Astrocyte (in vitro differentiated cells and primary cell): ENCODE data around the gene TBRG1. TPM values are rescaled to one million over a fixed set of nuclear protein-coding genes. Genes with fewer than 3 reads are reported as not detected.

Source experiments
- DNase-seq: peaks from one replicate; pipeline ENCODE4 v3.0.0-alpha.2; 2010; ENCODE audit warnings: low read depth
- FAIRE-seq: peaks from 2 replicates; lab custom pipeline; 2011; peaks lifted over from hg19 to GRCh38; lab: Jason Lieb, UNC
- H2AFZ ChIP-seq: 2 replicates; pipeline ENCODE4 v1.6.0; 2012; ENCODE audit warnings: low read depth, low read length, inconsistent platforms
- H3K27ac ChIP-seq: 2 replicates; pipeline ENCODE4 v1.5.1; 2011; ENCODE audit warnings: low read depth, low read length, inconsistent platforms
- H3K27me3 ChIP-seq: 2 replicates; pipeline ENCODE4 v1.6.0; 2011; ENCODE audit warnings: low read length, inconsistent platforms; ENCODE audit not compliant: insufficient read depth
- H3K36me3 ChIP-seq: 2 replicates; pipeline ENCODE4 v1.5.1; 2011; ENCODE audit warnings: low read length, inconsistent platforms; ENCODE audit not compliant: insufficient read depth
- H3K4me1 ChIP-seq: 2 replicates; pipeline ENCODE4 v1.5.1; 2011; ENCODE audit warnings: low read length, inconsistent platforms; ENCODE audit not compliant: insufficient read depth
- H3K4me2 ChIP-seq: 2 replicates; pipeline ENCODE4 v1.6.0; 2012; ENCODE audit warnings: low read length, inconsistent platforms
- H3K4me3 ChIP-seq: 2 replicates; pipeline ENCODE4 v1.5.1; 2011; ENCODE audit warnings: low read depth, mild to moderate bottlenecking, low read length, inconsistent platforms; ENCODE audit not compliant: insufficient read depth
- H3K79me2 ChIP-seq: 2 replicates; pipeline ENCODE4 v1.6.0; 2012; ENCODE audit warnings: mild to moderate bottlenecking, low read length, inconsistent platforms; ENCODE audit not compliant: insufficient read depth
- H3K9ac ChIP-seq: 2 replicates; pipeline ENCODE4 v1.6.0; 2012; ENCODE audit warnings: mild to moderate bottlenecking, low read length, inconsistent platforms
- H3K9me3 ChIP-seq: 2 replicates; pipeline ENCODE4 v1.5.1; 2012; ENCODE audit warnings: low read depth, mild to moderate bottlenecking, low read length, inconsistent platforms; ENCODE audit not compliant: insufficient read depth
- H4K20me1 ChIP-seq: 2 replicates; pipeline ENCODE4 v1.6.0; 2012; ENCODE audit warnings: low read length, inconsistent platforms; ENCODE audit not compliant: insufficient read depth
- H3K27ac Mint-ChIP-seq: one replicate; pipeline ENCODE4 v1.8.0; 2021; ENCODE audit warnings: mild to moderate bottlenecking, mixed read lengths; ENCODE audit not compliant: unreplicated experiment
- H3K27me3 Mint-ChIP-seq: one replicate; pipeline ENCODE4 v1.8.0; 2021; ENCODE audit warnings: low read depth, mixed read lengths; ENCODE audit not compliant: unreplicated experiment
- H3K36me3 Mint-ChIP-seq: one replicate; pipeline ENCODE4 v1.8.0; 2021; ENCODE audit warnings: low read depth, mixed read lengths; ENCODE audit not compliant: unreplicated experiment
- H3K4me1 Mint-ChIP-seq: one replicate; pipeline ENCODE4 v1.8.0; 2021; ENCODE audit warnings: low read depth, mixed read lengths; ENCODE audit not compliant: unreplicated experiment
- H3K4me3 Mint-ChIP-seq: one replicate; pipeline ENCODE4 v1.8.0; 2021; ENCODE audit warnings: mild to moderate bottlenecking, moderate library complexity, mixed read lengths; ENCODE audit not compliant: unreplicated experiment
- H3K9me3 Mint-ChIP-seq: one replicate; pipeline ENCODE4 v1.8.0; 2021; ENCODE audit warnings: mild to moderate bottlenecking, mixed read lengths; ENCODE audit not compliant: unreplicated experiment
- CTCF ChIP-seq: IDR thresholded peaks from 2 replicates; pipeline ENCODE4 v1.5.1; 2011; ENCODE audit warnings: low read depth, mild to moderate bottlenecking, inconsistent platforms, low read length, moderate library complexity; ENCODE audit not compliant: insufficient read depth
- EZH2 ChIP-seq: IDR thresholded peaks from 2 replicates; pipeline ENCODE4 v1.6.1; 2012; ENCODE audit warnings: mild to moderate bottlenecking, low read length, inconsistent platforms; ENCODE audit not compliant: insufficient read depth
- total RNA-seq: library from RNA; stranded (reverse); gene quantifications from 2 replicates; pipeline ENCODE4 v1.2.1, GENCODE V29; 2021

The TBRG1 gene
- total RNA-seq, 1 donor from 2014 or later = 36.8 TPM

GRCh38 chr11:124578761-124579160 lies 43.9 kb upstream of the TBRG1 start:
- no peaks in the 10 kb centered on the region for H3K4me1 Mint-ChIP-seq
- H3K4me2 ChIP-seq = no peak overlapping the region
- no peaks in the 10 kb centered on the region for H4K20me1 ChIP-seq
- no peak overlapping the region for H3K27ac ChIP-seq
- no peaks in the 10 kb centered on the region for H3K4me1 ChIP-seq
- H3K4me3 ChIP-seq = no peak overlapping the region
- H3K36me3 Mint-ChIP-seq = no peaks in the 10 kb centered on the region
- H3K9ac ChIP-seq = no peak overlapping the region
- H3K79me2 ChIP-seq = no peaks in the 10 kb centered on the region
- H3K4me3 Mint-ChIP-seq = no peak overlapping the region
- no peak for DNase-seq
- H3K9me3 Mint-ChIP-seq = no peaks in the 10 kb centered on the region
- H3K27me3 Mint-ChIP-seq = peaks cover 3% of the 10 kb centered on the region
- no peak for FAIRE-seq
- no peaks in the 10 kb centered on the region for H3K36me3 ChIP-seq
- no peak overlapping the region for H2AFZ ChIP-seq
- peaks cover 2% of the 10 kb centered on the region for H3K27me3 ChIP-seq
- no peak overlapping the region for H3K27ac Mint-ChIP-seq
- TF ChIP-seq EZH2 (no peak), CTCF (no peak)
- no peaks in the 10 kb centered on the region for H3K9me3 ChIP-seq

- Mint-ChIP-seq H3K36me3 (no peaks in the 10 kb centered on the region), H3K27me3 (peaks cover 3% of the 10 kb centered on the region), H3K4me3 (no peak overlapping the region), H3K9me3 (no peaks in the 10 kb centered on the region), H3K27ac (no peak overlapping the region), H3K4me1 (no peaks in the 10 kb centered on the region)
- Histone ChIP-seq H3K36me3 (no peaks in the 10 kb centered on the region), H3K9me3 (no peaks in the 10 kb centered on the region), H3K4me1 (no peaks in the 10 kb centered on the region), H2AFZ (no peak overlapping the region), H3K27ac (no peak overlapping the region), H3K4me2 (no peak overlapping the region), H3K9ac (no peak overlapping the region), H3K27me3 (no peaks in the 10 kb centered on the region), H4K20me1 (no peaks in the 10 kb centered on the region), H3K79me2 (no peaks in the 10 kb centered on the region), H3K4me3 (no peak overlapping the region)
- no peak for DNase-seq
- TF ChIP-seq CTCF (no peak), EZH2 (no peak)
- no peak for FAIRE-seq
Observed at GRCh38 chr11:124581817-124582216, 40.8 kb upstream of the TBRG1 start.

- Histone ChIP-seq H3K4me3 (no peak overlapping the region), H3K9ac (no peak overlapping the region), H3K36me3 (no peaks in the 10 kb centered on the region), H4K20me1 (no peaks in the 10 kb centered on the region), H3K4me2 (no peak overlapping the region), H3K79me2 (no peaks in the 10 kb centered on the region), H3K4me1 (no peaks in the 10 kb centered on the region), H3K27me3 (no peaks in the 10 kb centered on the region), H3K9me3 (no peaks in the 10 kb centered on the region), H3K27ac (no peak overlapping the region), H2AFZ (no peak overlapping the region)
- H3K4me3 Mint-ChIP-seq = no peak overlapping the region
- DNase-seq (no peak), FAIRE-seq (no peak)
- H3K9me3 Mint-ChIP-seq = no peaks in the 10 kb centered on the region
- TF ChIP-seq EZH2 (no peak), CTCF (no peak)
- no peaks in the 10 kb centered on the region for H3K4me1 Mint-ChIP-seq
- no peaks in the 10 kb centered on the region for H3K36me3 Mint-ChIP-seq
- H3K27ac Mint-ChIP-seq = no peak overlapping the region
- peaks cover 5% of the 10 kb centered on the region for H3K27me3 Mint-ChIP-seq
Observed at GRCh38 chr11:124582565-124582964, 40.1 kb upstream of the TBRG1 start.
